Common myeloid progenitor, CD34-positive (primary cell): ENCODE results near the gene ZNF699.
A peak's percentile ranks its signal among the peaks of the same experiment; 100 is the strongest.
"Not testable (repeated sequence)": the region's sequence is repeated elsewhere in the genome, so short reads cannot be mapped to it uniquely, and the experiment has no call there.

Experiments used
- CTCF ChIA-PET: fragments of 350-600 bp; sonication (Branson Sonifier 250); formaldehyde crosslinking; loops from one replicate; lab custom pipeline; 2021; ENCODE audit warnings: antibody characterized with exemption; lab: Charles Lee
- POLR2A ChIA-PET: fragments of 350-600 bp; sonication (Branson Sonifier 250); formaldehyde crosslinking; loops from one replicate; lab custom pipeline; 2021; ENCODE audit warnings: antibody characterized with exemption; lab: Charles Lee
- DNase-seq, 3 donors: peaks; one replicate each; pipeline versions ENCODE4 v3.0.0 to v3.0.0-alpha.2; 2013
- H3K27ac ChIP-seq, 2 experiments: 1 replicate in 1 of 2; 2 replicates in 1 of 2; pipeline ENCODE4 v1.7.0; 2013; ENCODE audit warnings: inconsistent platforms in 2 of 2, low read length in 2 of 2, mild to moderate bottlenecking in 2 of 2, low read depth in 1 of 2, moderate library complexity in 1 of 2; ENCODE audit not compliant: severe bottlenecking in 2 of 2, insufficient read depth in 1 of 2, poor library complexity in 1 of 2
- H3K27me3 ChIP-seq, 5 experiments: replicated peaks in 2 of 5; 1 replicate in 3 of 5; 2 replicates in 2 of 5; pipeline versions ENCODE4 v1.6.1 to v1.7.0; 2013; ENCODE audit warnings: low read length in 4 of 5, mild to moderate bottlenecking in 2 of 5, moderate library complexity in 2 of 5, inconsistent platforms in 1 of 5; ENCODE audit not compliant: insufficient read depth in 5 of 5, control insufficient read depth in 4 of 5
- H3K36me3 ChIP-seq, 4 experiments: 1 replicate in 2 of 4; 2 replicates in 2 of 4; pipeline versions ENCODE4 v1.6.1 to v1.7.0; 2013; ENCODE audit warnings: low read length in 3 of 4, control low read depth in 1 of 4, mild to moderate bottlenecking in 1 of 4; ENCODE audit not compliant: control insufficient read depth in 4 of 4, insufficient read depth in 4 of 4
- H3K4me1 ChIP-seq, 4 experiments: 1 replicate in 3 of 4; 2 replicates in 1 of 4; pipeline versions ENCODE4 v1.6.1 to v1.7.1; 2013; ENCODE audit warnings: low read length in 3 of 4, mild to moderate bottlenecking in 3 of 4, control low read depth in 1 of 4, inconsistent platforms in 1 of 4, moderate library complexity in 1 of 4; ENCODE audit not compliant: control insufficient read depth in 4 of 4, insufficient read depth in 4 of 4; ENCODE audit errors: control extremely low read depth in 1 of 4
- H3K4me3 ChIP-seq, 7 experiments: 1 replicate in 4 of 7; 2 replicates in 3 of 7; pipeline versions ENCODE4 v1.5.1 to v1.7.0; 2013; ENCODE audit warnings: mild to moderate bottlenecking in 7 of 7, low read length in 6 of 7, moderate library complexity in 6 of 7, inconsistent platforms in 2 of 7, low read depth in 2 of 7, control low read depth in 1 of 7; ENCODE audit not compliant: insufficient read depth in 4 of 7, control insufficient read depth in 1 of 7; ENCODE audit errors: extremely low read depth in 1 of 7
- H3K9me3 ChIP-seq, 5 experiments: 1 replicate in 4 of 5; 2 replicates in 1 of 5; pipeline versions ENCODE4 v1.6.1 to v1.7.1; 2013; ENCODE audit warnings: low read length in 4 of 5, mild to moderate bottlenecking in 2 of 5, inconsistent platforms in 1 of 5, low read depth in 1 of 5, moderate library complexity in 1 of 5; ENCODE audit not compliant: control insufficient read depth in 4 of 5, insufficient read depth in 2 of 5; ENCODE audit errors: control extremely low read depth in 1 of 5
- WGBS: methylation state at CpG from one replicate; pipeline ENCODE4 v1.1.5; 2013; ENCODE audit not compliant: insufficient coverage; 5-methylcytosine and 5-hydroxymethylcytosine counted together

ZNF699 gene

DNA sequence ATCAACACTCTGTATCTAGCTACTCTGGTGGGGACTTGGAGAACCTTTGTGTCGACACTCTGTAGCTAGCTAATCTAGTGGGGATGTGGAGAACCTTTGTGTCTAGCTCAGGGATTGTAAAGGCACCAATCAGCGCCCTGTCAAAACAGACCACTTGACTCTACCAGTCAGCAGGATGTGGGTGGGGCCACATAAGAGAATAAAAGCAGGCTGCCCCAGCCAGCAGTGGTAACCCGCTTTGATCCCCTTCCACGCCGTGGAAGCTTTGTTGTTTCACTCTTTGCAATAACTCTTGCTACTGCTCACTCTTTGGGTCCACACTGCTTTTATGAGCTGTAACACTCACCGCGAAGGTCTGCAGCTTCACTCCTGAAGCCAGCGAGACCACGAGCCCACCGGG lies 12.6 kb upstream of the ZNF699 start:
- Histone ChIP-seq H3K36me3 (peaks cover 0 to 11% (median 7%) of the 10 kb centered on the region in 4 experiments), H3K4me1 (peaks cover 0 to 13% (median 6%) of the 10 kb centered on the region in 4 experiments), H3K9me3 (peaks cover 0 to 21% (median 11%) of the 10 kb centered on the region in 5 experiments)
- POLR2A ChIA-PET, H3K27me3 ChIP-seq, H3K27ac ChIP-seq, H3K4me3 ChIP-seq, DNase-seq: not testable (repeated sequence)
- WGBS: 98% methylated on average over 7 of the region's 10 CpGs
- CTCF ChIA-PET: interaction anchor here (1.4 to 1.9 kb wide), 2 partner anchors 8 to 12 kb away, joined by 4 to 9 read pairs; partner anchors contain the start of gene ZNF699

DNA sequence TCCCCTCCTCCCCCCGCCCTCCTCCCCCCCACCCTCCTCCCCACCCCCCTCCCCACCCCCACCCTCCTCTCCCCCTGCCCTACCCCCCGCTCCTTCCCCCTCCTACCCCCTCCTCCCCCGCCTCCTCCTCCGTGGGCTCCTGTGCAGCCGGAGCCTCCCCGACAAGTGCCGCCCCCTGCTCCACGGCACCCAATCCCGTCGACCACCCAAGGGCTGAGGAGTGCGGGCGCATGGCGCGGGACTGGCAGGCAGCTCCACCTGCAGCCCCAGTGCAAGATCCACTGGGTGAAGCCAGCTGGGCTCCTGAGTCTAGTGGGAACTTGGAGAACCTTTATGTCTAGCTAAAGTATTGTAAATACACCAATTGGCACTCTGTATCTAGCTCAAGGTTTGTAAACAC lies 12.1 kb upstream of the ZNF699 start:
- POLR2A ChIA-PET, DNase-seq, H3K27me3 ChIP-seq, H3K4me3 ChIP-seq, H3K27ac ChIP-seq, H3K36me3 ChIP-seq: not testable (repeated sequence)
- WGBS: no CpG with 5 or more reads among the region's 14 CpGs
- H3K4me1 ChIP-seq: peaks cover 0 to 13% (median 6%) of the 10 kb centered on the region in 4 experiments
- peaks cover 0 to 17% (median 7%) of the 10 kb centered on the region in 5 experiments for H3K9me3 ChIP-seq
- CTCF ChIA-PET: interaction anchor here (1.4 kb wide), 1 partner anchor 12 kb away, joined by 4 read pairs; the partner anchor contains the start of gene ZNF699

DNA sequence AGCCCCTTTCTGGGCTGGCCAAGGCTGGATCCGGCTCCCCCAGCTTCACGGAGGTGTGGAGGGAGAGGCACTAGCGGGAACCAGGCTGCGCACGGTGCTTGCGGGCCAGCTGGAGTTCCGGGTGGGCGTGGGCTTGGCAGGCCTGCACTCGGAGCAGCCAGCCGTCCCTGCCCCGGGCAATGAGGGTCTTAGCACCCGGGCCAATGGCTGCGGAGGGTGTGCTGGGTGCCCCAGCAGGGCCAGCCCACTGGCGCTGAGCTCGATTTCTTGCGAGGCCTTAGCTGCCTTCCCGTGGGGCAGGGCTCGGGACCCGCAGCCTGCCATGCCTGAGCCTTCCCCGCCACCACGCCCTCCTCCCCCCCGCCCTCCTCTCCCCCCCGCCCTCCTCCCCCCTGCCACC lies 11.7 kb upstream of the ZNF699 start:
- no peak overlapping the region for H3K4me3 ChIP-seq
- peaks cover 0 to 20% (median 7%) of the 10 kb centered on the region in 5 experiments for H3K9me3 ChIP-seq
- ChIA-PET POLR2A (no interaction called here), CTCF (no interaction called here)
- H3K27me3 ChIP-seq: no peaks in the 10 kb centered on the region
- peaks cover 0 to 6% (median 3%) of the 10 kb centered on the region in 4 experiments for H3K36me3 ChIP-seq
- WGBS: 99% methylated on average over 10 of the region's 23 CpGs
- DNase-seq: no peak
- H3K27ac ChIP-seq: no peak overlapping the region
- H3K4me1 ChIP-seq: peaks cover 0 to 13% (median 6%) of the 10 kb centered on the region in 4 experiments

DNA sequence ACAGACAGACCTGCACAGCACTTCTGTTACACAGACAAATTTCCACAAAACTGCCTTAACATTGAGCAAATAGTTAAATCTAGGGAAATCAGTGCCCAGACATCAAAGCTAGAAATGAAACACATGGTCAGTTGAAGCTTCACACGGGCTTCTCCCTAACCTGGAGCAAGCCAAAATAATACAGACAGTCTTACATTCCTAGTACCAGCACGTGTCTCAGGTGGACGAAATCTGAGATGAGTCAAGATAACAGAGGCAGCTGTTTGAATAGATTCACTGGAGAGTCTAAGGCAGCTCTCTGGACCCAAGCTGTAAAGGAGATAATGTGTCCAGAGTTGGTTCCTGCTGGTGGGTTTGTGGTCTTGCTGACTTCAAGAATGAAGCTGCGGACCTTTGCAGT lies 4.1 kb upstream of the ZNF699 start:
- ChIA-PET POLR2A (no interaction called here), CTCF (interaction anchor here (0.6 to 2.0 kb wide), 4 partner anchors 10 to 483 kb away, joined by 3 to 9 read pairs (median 4); partner anchors contain the start of gene ZNF559)
- H3K4me1 ChIP-seq: peaks cover 0 to 6% (median 4%) of the 10 kb centered on the region in 4 experiments
- 94% methylated on average over 2 of the region's 4 CpGs for WGBS
- no peaks in the 10 kb centered on the region for H3K27me3 ChIP-seq
- no peak overlapping the region for H3K4me3 ChIP-seq
- H3K27ac ChIP-seq: no peak overlapping the region
- H3K36me3 ChIP-seq: no peaks in the 10 kb centered on the region
- peaks cover 0 to 17% (median 6%) of the 10 kb centered on the region in 5 experiments for H3K9me3 ChIP-seq
- DNase-seq: no peak

DNA sequence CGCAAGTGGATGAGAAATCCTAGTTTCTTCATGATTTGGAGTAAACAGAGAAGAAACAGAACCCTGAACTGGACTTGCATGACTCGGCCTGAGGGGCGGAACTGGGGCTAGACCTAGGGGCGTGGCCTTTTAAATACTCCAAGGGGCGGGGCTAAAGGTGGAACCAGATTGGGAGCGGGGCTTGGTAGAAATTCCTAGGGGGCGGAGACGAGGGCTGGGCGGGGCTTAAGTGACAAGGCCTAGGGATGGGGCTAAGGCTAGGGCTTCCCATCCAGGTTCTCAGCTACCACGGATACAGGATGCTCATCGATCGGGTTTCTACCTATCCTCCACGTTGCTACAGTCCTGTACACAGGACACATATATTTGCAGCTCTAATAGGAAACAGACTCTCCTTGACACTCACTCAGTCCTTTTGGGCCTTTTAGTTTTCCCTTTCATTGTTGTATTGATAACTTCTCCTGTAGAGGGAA lies 372 bp upstream of the ZNF699 start:
- H3K36me3 ChIP-seq: peaks cover 0 to 2% (median under 1%) of the 10 kb centered on the region in 4 experiments
- peaks cover 0 to 15% (median 7%) of the 10 kb centered on the region in 5 experiments for H3K9me3 ChIP-seq
- peak overlapping the region in 1 of 2 experiments; percentile 84 for H3K27ac ChIP-seq
- WGBS: 0% methylated on average over 9 of the region's 13 CpGs
- no peak for DNase-seq
- ChIA-PET POLR2A (interaction anchor here (0.7 kb wide), 1 partner anchor 471 kb away, joined by 3 read pairs; no protein-coding TSS in a partner anchor), CTCF (interaction anchor here (0.6 to 1.2 kb wide), 4 partner anchors 13 to 1929 kb away, joined by 3 to 4 read pairs (median 4); no protein-coding TSS in a partner anchor)
- H3K4me3 ChIP-seq: peak overlapping the region; percentile 71 to 96 (median 88)
- no peaks in the 10 kb centered on the region for H3K27me3 ChIP-seq
- peaks cover 4 to 12% (median 7%) of the 10 kb centered on the region in 4 experiments for H3K4me1 ChIP-seq

DNA sequence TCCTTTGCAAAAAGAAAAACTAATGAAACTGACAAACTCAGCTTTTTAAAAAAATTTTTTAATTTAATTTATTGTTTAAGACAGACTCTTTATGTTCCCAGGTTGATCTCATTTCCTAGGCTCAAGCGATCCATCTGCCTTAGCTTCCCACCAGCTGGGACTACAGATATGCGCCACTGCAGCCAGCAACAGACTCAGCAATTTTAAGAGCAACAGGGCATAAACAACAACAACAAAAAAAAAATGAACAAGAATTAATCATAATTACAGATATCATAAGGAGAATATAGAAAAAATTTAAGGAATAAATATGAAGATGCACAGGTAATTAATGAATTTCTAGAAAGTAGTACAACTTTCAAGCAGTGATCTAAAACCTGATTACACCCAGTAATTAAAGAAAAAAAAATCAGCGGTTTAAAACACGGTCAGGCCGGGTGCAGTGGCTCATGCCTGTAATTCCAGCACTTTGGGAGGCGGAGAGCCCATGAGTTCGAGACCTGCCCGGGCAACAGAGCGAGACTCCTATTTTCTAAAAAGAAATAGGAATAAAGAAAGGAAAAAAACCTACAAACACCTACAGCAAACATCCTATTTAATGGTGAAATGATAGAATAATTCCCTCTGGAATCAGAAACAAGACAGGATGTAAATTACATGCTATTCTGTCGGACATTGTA lies 1.4 kb downstream of the ZNF699 start:
- Histone ChIP-seq H3K27me3 (no peaks in the 10 kb centered on the region), H3K36me3 (peaks cover 2 to 17% (median 9%) of the 10 kb centered on the region in 4 experiments), H3K9me3 (peaks cover 0 to 13% (median 11%) of the 10 kb centered on the region in 5 experiments), H3K4me3 (peak overlapping the region in 3 of 7 experiments; percentile 82 to 95 (median 86)), H3K4me1 (peaks cover 4 to 12% (median 7%) of the 10 kb centered on the region in 4 experiments), H3K27ac (no peak overlapping the region)
- WGBS: no CpG with 5 or more reads among the region's 10 CpGs
- CTCF ChIA-PET: no interaction called here
- POLR2A ChIA-PET: interaction anchor here (0.6 kb wide), 2 partner anchors 167 to 176 kb away, joined by 3 to 7 read pairs; no protein-coding TSS in a partner anchor
- no peak for DNase-seq
